ENCODE measurements around the gene DELE1. TPM values are rescaled to one million over a fixed set of nuclear protein-coding genes. Genes with fewer than 3 reads are reported as not detected.
A peak's percentile ranks its signal among the peaks of the same experiment; 100 is the strongest.

Gene DELE1
- polyA plus RNA-seq (ENCODE audit: insufficient read length in 10 of 10) = 100 to 1,000 TPM in 1 of 10 donors, 10 to 100 TPM in 9; 52.9 to 105 (median 85.3) TPM
- long read RNA-seq, donor 1, full-length matches to known transcripts = 6 of 6 reads
- long read RNA-seq, donor 1, partial matches to known transcripts = 0 of 6 reads
- long read RNA-seq, donor 1, other reads (novel, unspliced or antisense) = 0 of 6 reads
- long read RNA-seq, donor 2, full-length matches to known transcripts = 6 of 6 reads
- long read RNA-seq, donor 2, partial matches to known transcripts = 0 of 6 reads
- long read RNA-seq, donor 2, other reads (novel, unspliced or antisense) = 0 of 6 reads
- long read RNA-seq, donor 3 = 0 reads
- long read RNA-seq, donor 4, full-length matches to known transcripts = 1 of 1 reads
- long read RNA-seq, donor 4, partial matches to known transcripts = 0 of 1 reads
- long read RNA-seq, donor 4, other reads (novel, unspliced or antisense) = 0 of 1 reads
- long read RNA-seq, donor 5, full-length matches to known transcripts = 6 of 6 reads
- long read RNA-seq, donor 5, partial matches to known transcripts = 0 of 6 reads
- long read RNA-seq, donor 5, other reads (novel, unspliced or antisense) = 0 of 6 reads
- long read RNA-seq, donor 6, full-length matches to known transcripts = 7 of 12 reads
- long read RNA-seq, donor 6, partial matches to known transcripts = 5 of 12 reads
- long read RNA-seq, donor 6, other reads (novel, unspliced or antisense) = 0 of 12 reads
- long read RNA-seq, donor 7, full-length matches to known transcripts = 4 of 4 reads
- long read RNA-seq, donor 7, partial matches to known transcripts = 0 of 4 reads
- long read RNA-seq, donor 7, other reads (novel, unspliced or antisense) = 0 of 4 reads
- long read RNA-seq, donor 8, full-length matches to known transcripts = 2 of 10 reads
- long read RNA-seq, donor 8, partial matches to known transcripts = 8 of 10 reads
- long read RNA-seq, donor 8, other reads (novel, unspliced or antisense) = 0 of 10 reads
- long read RNA-seq, donor 9, partial matches to known transcripts = 0 of 1 reads
- long read RNA-seq, donor 9, other reads (novel, unspliced or antisense) = 0 of 1 reads

- peak; percentile 92 to 99 (median 95) for DNase-seq
These were observed at the start of gene DELE1 for GRCh38 chr5:141923448-141924313. Gene DELE1, plus strand, starts transcription at chr5:141923871. Its CDS starts 71 bp downstream, at chr5:141923942.

DNA sequence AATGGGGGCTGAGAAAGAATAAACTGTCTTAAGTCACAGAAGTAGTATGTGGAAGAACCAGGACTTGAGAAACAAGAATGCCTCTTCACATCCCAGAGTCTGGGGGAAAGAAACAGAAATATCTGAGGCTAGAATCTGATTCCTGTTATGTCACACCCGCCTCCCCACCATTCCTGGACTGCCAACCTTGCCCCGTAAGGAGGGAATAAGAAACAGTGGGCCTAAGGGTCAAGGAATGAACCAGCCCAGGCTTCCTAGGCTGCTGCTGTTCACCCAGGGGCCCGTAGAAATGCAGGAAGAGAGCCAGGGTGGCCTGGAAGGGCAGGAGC, 49.8 kb upstream of the DELE1 start:
- no peak for DNase-seq

DNA sequence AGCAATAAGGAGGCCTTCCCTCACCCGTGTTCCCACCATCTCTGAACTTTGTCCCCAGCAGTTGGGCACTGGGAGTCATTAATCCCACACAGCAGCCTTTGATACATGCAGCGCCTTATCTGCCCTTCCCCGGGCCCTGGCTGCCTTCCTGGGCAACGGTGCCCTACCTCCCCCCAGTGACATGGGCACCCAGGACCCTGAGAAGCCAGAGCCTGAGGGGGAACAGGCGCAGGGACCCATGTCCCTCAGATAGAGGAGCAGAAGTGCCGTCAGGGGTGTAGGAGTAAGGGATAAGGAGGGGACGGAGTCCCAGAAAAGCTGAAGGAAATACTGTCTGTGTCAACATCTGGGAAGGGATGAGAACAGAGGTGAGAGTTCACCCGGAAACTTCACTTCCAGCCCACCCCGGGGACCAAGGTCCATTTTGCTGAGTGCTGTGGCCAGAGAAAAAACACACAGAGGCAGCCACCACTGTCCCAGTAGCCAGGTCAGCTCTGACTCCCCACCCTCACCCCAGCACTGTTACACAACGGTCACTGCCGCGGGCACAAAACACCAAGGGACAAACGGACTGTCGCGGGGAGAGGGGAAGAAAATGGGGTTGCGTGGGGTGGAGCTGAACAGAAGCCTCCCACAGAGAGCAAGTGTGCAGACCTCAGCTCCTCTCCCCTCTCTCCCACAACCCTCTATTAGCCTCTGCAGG, 49.3 kb upstream of the DELE1 start:
- no peak for DNase-seq

- DNase-seq = no peak
These were observed 48.5 kb upstream of the DELE1 start for GRCh38 chr5:141875022-141875740.

DNA sequence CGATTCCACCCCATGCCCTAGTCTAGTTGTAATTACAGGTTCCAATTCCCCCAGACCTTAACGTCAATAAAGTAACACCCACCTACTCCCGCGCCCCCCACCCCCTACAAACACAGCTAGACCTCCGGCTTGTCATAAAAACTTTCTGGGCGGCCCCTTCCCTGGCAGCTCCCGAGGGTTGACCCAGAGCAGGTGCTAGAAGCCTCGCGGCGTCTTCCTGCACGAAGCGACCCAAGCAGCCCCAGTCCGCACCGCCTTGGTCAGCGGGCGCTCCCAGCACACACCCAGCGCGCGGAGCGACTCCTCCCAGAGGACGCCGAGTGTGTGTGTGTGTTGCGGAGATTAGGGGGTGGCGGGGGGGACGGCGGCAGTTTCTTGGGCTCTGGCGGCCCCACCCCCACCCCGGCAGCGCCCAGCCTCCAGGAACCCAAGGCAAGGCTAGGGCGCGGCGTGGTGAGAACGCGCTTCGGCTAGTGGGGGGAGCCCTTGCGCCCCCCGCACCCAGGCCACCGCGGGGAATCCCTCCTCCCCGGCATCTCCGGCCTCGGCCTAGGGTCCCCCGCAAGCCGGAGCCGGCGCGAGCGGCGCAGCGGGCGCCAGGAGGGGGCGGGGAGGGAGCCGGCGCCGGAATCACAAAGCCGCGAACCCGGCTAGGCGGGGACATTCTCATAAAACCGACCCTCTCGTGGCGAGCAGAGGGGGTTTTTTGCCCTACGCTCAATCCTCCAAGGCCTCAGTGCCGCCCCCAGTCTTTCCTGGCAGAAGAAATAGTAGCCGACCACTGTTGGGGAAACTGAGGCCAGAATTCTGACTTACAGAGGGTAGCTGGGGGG, 47.7 kb upstream of the DELE1 start:
- DNase-seq = no peak

DNA sequence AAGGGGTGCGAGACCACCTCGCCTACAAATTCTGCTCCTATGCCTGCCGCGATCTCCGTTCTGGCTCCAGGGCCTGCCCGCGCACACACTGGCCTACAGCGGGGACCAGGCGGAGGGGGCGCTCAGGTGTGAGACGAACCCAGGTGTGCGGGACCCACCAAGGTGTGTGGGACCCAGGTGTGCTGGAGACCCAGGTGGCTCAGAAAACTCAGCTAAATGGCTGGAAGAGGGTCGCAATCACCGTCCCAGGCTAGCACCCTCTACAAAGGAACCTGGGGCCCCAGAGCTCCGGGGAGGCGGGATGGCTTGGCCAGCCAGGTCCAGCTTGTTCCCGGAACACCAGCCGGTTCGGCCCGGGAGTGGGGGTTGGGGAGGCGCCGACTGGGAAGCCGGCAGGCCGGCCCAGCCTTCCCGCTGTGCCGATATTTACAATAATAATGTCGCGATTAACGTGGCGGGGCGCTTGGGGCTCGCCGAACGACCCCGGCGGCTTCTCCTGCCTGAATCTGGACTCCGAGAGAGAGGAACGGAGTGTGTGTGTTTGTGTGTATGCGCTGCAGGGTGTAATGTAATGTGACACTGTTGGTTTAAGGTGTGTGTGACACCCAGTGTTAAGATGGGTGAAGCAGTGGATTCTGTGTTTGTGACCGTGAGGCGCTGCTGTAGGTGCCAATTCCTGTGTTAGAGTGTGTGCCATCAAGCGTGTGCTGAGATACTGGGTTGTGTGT, 46.9 kb upstream of the DELE1 start:
- no peak for DNase-seq

DNA sequence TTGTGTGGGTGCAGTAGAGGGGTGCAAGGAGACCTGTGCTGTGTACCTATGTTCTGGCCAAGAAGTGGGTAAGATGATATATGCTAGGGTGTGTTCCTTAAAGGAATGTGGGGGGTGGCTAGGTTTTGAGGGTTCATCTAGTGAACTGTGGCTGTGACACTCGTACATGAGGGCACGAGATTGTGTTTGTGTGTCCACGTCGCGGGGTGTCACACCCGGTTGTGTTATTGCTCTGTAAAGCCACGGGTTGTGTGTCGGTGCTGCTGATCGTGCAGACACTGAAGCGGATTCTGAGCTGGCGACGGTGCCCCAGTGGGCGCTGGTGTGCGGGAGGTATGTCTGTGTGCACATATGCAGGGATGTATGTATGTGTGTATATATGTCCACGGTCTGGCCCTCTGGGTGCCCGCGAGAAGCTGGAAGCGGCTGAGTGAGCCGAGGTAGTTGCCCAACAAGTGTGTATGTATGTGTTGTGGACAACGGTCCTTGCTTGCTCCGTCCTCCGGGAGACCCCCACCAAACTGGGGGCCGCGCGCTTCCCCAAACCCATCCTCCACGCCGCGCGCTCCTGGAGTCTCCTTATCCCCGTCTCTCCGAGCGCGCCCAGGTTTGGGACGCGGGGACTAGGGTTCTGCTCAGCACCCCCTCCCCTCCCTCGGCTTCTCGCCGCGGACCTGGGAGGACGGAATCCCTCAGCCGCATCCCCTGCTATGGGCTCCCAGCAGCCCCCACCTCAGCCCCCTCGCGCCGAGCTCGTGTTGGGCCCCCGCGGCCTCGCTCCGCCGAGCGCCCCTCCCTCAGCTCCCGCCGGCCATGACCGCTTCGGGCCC, 46.1 kb upstream of the DELE1 start:
- DNase-seq = peak in 1 of 3 donors; percentile 53

DNA sequence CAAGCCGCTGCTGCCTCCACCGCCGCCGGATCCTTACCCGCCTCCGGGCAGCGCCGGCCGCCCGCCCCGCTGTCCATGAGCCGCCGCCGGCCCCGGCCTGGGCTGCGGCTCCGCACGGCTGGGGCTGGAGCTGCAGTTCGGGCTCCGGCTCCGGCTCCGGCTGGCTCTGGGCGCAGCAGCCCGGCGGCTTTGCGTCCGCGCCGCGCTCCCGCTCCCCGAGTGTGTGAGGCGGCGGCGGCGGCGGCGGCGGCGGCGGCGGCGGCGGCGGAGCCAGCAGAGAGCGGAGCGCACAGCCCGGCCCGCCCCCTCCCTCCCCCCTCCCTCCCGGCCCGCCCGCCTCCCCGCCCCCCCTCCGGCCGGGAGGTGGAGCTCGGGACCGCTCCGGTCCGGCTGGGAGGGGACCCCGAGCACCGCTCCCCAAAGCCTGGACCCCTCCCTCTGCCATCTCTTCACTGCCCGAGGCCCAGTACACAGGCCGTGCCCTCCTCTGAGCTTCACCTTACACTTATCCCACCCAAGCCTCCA, 45.4 kb upstream of the DELE1 start, which contains the start of gene PCDH1:
TSS of gene PCDH1 (minus strand) at position 225 of the 525 bp plus-strand sequence. CDS start at position 77, 148 bp downstream.
- DNase-seq = no peak

- peak; percentile 92 to 95 (median 92) for DNase-seq
These were observed 44.8 kb upstream of the DELE1 start for GRCh38 chr5:141878711-141879425.

DNA sequence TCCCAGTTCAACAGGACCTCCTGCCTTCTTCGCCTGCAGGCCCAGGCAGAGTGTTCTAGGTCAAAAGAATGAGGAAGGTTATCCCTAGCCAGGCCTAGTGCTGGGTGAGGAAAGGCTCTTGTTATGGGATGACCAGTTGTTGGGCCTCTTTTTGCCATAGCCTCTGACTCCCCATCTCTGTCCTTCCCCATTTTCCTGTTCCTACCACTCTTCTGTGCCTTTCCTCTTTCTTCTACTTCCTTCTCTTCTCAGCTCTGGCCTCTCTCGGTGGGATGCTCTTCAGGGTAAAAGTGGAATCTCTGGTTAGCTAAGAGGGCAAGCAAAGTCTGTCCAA, 44.3 kb upstream of the DELE1 start:
- no peak for DNase-seq

DNA sequence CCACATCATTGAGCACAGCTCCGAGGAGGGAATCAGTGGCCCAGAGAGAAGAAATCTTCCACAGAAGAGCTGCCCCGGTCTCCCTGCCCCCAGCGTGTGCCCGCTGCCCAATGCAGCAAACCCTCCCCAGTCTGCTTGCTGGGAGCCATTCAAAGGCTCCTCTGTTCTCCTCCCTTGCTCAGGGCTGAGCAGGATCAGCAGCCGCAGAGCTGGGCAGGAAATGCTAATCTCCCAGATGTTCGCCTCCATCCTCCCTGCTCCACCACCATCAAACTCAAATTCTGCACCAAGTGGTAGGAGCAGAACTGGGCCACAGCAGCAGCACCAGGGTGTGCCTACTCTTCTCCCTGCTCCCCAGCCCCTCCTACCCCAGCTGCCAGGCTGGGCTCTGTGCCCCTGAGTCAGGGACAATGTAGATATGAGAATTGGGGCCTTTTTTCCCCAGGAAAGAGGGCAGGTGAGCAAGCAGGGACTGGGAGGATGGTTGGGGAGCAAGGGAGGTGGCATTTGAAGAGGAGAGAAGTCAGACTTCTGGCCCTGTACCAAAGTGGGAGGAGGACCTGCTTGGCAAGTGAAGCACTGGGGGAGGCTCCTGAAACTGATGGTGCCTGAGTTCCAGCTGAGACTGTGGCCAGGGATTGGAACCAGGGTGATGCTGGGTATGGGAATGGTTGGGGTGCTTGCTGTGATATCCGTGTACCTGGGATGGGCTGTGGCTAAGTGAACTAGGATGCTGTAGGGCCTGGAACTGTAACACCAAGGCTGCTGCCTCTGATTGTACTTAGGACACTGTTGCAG, 43.5 kb upstream of the DELE1 start:
- no peak for DNase-seq

- peak in 1 of 3 donors; percentile 45 for DNase-seq
These were observed 42.5 kb upstream of the DELE1 start for GRCh38 chr5:141880961-141881801.

DNA sequence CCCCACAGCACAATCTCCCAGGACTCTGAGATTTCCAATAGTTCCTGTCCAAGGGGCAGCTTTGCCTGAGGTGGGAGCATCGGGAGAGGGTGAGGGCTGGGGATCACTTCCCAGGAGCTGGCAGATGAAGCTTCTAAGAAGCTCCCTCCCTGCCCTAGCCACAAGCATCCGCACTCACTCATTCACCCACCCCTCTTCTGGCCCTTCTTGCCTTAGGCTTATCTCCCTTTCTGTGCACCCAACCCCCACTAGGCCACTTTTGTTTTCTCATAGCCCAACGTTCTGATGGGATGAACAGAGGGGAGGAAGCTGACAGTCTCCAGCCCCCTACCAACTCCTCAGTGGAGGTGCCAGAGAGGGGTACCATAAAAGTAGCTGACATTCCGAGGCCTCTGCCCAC, 41.8 kb upstream of the DELE1 start:
- DNase-seq = no peak

DNA sequence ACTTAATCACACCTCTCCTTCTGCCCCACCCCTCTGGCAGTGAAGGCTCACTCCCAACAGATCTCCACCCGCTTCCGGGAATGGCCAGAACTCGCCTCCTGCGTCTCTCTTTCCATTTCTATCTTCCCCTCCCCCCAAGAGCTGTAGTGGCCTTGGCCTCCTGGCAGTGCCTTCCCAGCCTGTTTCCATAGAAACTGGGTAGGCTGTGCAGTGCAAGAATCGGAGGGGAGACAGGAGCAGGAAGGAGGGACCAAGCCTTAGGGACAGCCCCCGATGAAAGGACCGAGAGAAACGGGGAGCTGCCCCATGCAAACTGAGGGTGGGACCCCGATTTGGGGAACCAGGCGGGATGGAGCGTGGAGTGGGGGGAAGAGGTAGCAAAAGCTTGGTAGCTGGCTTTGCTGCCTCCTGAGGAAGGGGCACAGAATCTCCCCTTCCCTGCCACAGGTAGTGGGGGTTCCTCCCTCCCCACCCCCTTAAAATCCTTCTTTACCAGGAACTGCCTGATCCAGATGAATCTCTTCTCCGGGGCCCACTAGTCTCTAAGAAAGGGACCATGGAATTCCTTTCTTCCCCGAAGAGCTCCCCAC, 41.0 kb upstream of the DELE1 start:
- DNase-seq = no peak

All from muscle of back (tissue), 13 donors.